Cerebellar nuclear complex (tissue), 1 donor: ENCODE measurements around the gene NLE1.

Experiments
- DNase-seq, 2 experiments: peaks; one replicate each; lab custom pipeline; 2025; lab: John Stamatoyannopoulos, UW

NLE1 gene

GRCh38 chr17:35086931-35087573, 55.1 kb downstream of the NLE1 start:
- DNase-seq, result no peak

- DNase-seq, result no peak
These were observed 55.9 kb downstream of the NLE1 start for GRCh38 chr17:35086164-35086563.

- DNase-seq, result no peak
These were observed 57.1 kb downstream of the NLE1 start for GRCh38 chr17:35084987-35085386.

- no peak for DNase-seq
These were observed 59.0 kb downstream of the NLE1 start for GRCh38 chr17:35083071-35083470.

GRCh38 chr17:35082073-35082657, 59.9 kb downstream of the NLE1 start:
- no peak for DNase-seq

GRCh38 chr17:35081638-35082037, 60.5 kb downstream of the NLE1 start:
- no peak for DNase-seq

- DNase-seq, result no peak
These were observed 61.6 kb downstream of the NLE1 start for GRCh38 chr17:35080536-35080935.

- DNase-seq, result no peak
These were observed 62.3 kb downstream of the NLE1 start for GRCh38 chr17:35079547-35080423.
